Measurements from ENCODE around the gene SLC1A5.

The SLC1A5 gene

DNA sequence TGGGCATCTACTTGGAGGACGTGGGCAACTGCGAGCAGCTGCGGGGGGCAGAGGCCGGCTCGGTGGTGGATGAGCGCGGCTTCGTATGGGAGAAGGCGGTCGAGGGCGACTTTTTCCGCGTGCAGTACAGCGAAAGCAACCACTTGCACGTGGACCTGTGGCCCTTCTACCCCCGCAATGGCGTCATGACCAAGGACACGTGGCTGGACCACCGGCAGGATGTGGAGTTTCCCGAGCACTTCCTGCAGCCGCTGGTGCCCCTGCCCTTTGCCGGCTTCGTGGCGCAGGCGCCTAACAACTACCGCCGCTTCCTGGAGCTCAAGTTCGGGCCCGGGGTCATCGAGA is 31.9 kb downstream of the SLC1A5 start:
- H3K4me3 ChIP-seq (ENCODE audit: low read length), result no peak overlapping the region
- TF ChIP-seq, protein P1, sequence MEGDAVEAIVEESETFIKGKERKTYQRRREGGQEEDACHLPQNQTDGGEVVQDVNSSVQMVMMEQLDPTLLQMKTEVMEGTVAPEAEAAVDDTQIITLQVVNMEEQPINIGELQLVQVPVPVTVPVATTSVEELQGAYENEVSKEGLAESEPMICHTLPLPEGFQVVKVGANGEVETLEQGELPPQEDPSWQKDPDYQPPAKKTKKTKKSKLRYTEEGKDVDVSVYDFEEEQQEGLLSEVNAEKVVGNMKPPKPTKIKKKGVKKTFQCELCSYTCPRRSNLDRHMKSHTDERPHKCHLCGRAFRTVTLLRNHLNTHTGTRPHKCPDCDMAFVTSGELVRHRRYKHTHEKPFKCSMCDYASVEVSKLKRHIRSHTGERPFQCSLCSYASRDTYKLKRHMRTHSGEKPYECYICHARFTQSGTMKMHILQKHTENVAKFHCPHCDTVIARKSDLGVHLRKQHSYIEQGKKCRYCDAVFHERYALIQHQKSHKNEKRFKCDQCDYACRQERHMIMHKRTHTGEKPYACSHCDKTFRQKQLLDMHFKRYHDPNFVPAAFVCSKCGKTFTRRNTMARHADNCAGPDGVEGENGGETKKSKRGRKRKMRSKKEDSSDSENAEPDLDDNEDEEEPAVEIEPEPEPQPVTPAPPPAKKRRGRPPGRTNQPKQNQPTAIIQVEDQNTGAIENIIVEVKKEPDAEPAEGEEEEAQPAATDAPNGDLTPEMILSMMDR (IDR thresholded peaks at IDR 0.05; ENCODE audit: insufficient read depth, low read depth, low read length, missing control alignments), result no peak
- DNase-seq (ENCODE audit: low read depth), result no peak

DNA sequence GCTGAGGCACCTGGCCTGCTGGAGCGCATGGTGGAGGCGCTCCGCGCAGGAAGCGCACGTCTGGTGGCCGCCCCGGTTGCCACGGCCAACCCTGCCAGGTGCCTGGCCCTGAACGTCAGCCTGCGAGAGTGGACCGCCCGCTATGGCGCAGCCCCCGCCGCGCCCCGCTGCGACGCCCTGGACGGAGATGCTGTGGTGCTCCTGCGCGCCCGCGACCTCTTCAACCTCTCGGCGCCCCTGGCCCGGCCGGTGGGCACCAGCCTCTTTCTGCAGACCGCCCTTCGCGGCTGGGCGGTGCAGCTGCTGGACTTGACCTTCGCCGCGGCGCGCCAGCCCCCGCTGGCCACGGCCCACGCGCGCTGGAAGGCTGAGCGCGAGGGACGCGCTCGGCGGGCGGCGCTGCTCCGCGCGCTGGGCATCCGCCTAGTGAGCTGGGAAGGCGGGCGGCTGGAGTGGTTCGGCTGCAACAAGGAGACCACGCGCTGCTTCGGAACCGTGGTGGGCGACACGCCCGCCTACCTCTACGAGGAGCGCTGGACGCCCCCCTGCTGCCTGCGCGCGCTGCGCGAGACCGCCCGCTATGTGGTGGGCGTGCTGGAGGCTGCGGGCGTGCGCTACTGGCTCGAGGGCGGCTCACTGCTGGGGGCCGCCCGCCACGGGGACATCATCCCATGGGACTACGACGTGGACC is 32.4 kb downstream of the SLC1A5 start:
- DNase-seq (ENCODE audit: low read depth), result no peak
- no peak overlapping the region for H3K4me3 ChIP-seq (ENCODE audit: low read length)
- TF ChIP-seq, protein P1 (IDR thresholded peaks at IDR 0.05; ENCODE audit: insufficient read depth, low read depth, low read length, missing control alignments), result no peak

DNA sequence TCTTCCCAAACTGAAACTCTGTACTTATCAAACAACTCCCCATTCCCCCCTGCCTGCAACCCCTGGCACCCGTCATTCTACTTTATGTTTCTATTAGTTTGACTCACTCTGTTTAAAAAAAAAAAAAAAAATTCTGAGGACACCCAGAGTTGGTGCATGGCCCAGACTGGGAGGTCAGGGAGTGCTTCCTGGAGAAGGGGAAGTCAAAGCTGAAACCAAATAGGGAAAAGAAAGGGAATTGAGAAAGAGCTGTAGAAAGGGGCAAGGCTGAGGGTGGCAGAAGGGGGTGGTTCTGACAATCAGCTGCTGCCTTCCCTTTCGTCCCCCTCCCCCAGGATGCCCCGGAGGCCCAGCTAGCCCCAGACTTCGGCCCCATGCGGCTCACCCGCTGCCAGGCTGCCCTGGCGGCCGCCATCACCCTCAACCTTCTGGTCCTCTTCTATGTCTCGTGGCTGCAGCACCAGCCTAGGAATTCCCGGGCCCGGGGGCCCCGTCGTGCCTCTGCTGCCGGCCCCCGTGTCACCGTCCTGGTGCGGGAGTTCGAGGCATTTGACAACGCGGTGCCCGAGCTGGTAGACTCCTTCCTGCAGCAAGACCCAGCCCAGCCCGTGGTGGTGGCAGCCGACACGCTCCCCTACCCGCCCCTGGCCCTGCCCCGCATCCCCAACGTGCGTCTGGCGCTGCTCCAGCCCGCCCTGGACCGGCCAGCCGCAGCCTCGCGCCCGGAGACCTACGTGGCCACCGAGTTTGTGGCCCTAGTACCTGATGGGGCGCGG is 33.1 kb downstream of the SLC1A5 start:
- TF ChIP-seq, protein P1 (IDR thresholded peaks at IDR 0.05; ENCODE audit: insufficient read depth, low read depth, low read length, missing control alignments), result no peak
- no peak for DNase-seq (ENCODE audit: low read depth)
- H3K4me3 ChIP-seq (ENCODE audit: low read length), result no peak overlapping the region

DNA sequence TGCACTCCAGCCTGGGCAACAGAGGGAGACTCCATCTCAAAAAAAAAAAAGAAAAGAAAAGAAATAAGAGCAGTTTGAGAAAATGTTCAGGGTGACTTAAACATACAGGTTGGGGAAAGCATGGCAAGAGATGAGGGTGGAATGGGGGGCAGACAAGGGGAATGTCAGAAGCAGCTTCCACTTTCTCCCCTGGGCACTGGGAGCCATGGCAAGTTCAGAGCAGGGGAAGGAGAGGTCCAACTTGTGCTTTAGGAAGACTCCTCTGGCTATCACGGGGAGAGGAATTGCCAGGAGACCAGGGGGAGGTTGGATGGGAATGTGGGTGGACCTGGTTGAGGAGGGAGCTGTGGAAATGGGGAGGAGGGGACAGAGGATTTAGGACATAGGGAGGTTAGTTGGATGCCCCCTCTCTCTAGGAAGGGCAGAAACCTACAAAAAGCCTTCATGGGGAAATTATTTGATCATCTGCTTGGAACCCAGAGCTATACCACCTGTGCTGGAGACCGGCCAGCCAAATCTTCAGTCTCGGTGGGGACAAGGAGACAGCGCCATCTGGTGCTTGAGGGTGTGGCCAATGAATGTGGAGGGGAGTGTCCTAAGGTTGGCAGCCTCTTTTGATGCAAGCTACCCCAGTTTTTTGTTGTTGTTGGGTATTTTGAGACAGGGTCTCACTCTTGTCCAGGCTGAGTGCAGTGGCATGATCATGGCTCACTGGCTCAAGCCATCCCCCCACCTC is 34.8 kb downstream of the SLC1A5 start:
- H3K4me3 ChIP-seq (ENCODE audit: low read length), result no peak overlapping the region
- TF ChIP-seq, protein P1 (IDR thresholded peaks at IDR 0.05; ENCODE audit: insufficient read depth, low read depth, low read length, missing control alignments), result peak; percentile 56
- DNase-seq (ENCODE audit: low read depth), result peak; percentile 59

DNA sequence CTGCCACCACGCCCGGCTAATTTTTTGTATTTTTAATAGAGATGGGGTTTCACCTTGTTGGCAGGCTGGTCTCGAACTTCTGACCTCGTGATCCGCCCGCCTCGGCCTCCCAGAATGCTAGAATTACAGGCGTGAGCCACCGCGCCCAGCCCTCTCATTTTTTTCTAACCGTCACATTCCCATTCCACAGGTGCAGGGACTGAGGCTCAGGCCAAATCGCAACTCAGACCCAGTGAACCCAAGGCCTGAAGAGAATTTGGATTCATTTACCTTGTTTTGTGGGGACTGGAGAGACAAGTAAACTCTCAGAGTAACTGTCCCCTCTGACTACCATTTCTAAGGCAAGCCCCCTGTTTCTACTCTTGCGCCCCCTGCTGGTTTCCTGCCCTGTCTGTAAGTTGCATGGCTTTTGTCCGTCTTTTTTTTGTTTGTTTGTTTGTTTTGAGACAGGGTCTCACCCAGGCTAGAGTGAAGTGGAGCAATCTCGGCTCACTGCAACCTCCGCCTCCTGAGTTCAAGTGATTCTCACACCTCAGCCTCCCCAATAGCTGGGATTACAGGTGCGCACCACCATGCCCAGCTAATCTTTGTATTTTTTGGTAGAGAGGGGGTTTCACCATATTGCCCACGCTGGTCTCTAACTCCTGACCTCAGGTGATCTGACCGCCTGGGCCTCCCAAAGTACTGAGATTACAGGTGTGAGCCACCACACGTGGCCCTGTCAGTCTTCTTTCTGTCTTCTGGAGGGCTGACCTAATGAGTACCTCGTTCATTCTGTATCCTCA is 39.9 kb downstream of the SLC1A5 start:
- TF ChIP-seq, protein P1 (IDR thresholded peaks at IDR 0.05; ENCODE audit: insufficient read depth, low read depth, low read length, missing control alignments), result peak; percentile 76
- DNase-seq (ENCODE audit: low read depth), result peak; percentile 72
- no peak overlapping the region for H3K4me3 ChIP-seq (ENCODE audit: low read length)

DNA sequence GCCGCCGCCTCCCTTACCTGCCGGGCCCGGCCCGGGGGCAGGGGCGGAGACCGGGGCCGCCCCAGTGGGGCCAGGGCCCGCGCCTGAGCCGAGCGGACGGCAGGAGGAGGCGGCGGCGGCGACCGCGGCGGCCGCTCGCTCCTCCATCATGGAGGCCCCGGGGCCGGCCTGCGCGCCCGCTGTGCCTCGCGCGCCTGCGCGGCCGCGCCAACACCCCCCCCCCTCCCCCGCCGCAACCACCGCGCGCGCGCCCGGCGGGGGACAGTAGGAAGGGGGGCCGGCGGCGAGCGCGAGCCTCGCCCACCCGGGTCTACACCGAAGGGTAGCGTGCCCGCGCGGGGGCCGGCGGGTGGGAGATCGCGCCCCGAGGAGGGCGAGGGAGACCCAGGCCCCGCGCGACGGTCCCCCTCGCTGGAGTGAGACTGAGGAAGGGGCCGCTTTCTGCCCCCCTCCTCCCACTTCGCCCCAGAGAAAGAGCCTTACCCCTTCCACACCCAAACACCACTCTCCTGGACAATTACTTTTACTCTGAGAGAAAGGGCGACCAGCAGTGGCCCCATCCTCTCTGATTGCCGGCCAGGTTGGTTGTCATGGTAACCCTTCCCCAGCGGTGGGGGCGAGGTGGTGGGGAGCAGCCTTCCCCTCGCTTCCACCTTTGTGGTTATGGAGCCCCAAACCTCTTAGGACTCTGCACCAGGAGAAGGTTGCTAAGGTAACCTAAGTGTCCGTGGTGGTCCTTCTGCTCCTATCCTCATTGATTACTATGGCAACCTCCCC is 41.9 kb downstream of the SLC1A5 start, which contains the start of gene STRN4:
Gene STRN4 (minus strand): TSS at position 170 of the 777 bp plus-strand sequence. CDS start 20 bp downstream, at position 150.
- TF ChIP-seq, protein P1 (IDR thresholded peaks at IDR 0.05; ENCODE audit: insufficient read depth, low read depth, low read length, missing control alignments), result no peak
- peak; percentile 51 for DNase-seq (ENCODE audit: low read depth)
- H3K4me3 ChIP-seq (ENCODE audit: low read length), result peak within 1 kb of the TSS; percentile 97

Measured in epithelial cell of esophagus (primary cell).